ENCODE data around the gene CTNND1.
"Not testable (repeated sequence)": the region's sequence is repeated elsewhere in the genome, so short reads cannot be mapped to it uniquely, and the experiment has no call there.

Gene CTNND1, protein sequence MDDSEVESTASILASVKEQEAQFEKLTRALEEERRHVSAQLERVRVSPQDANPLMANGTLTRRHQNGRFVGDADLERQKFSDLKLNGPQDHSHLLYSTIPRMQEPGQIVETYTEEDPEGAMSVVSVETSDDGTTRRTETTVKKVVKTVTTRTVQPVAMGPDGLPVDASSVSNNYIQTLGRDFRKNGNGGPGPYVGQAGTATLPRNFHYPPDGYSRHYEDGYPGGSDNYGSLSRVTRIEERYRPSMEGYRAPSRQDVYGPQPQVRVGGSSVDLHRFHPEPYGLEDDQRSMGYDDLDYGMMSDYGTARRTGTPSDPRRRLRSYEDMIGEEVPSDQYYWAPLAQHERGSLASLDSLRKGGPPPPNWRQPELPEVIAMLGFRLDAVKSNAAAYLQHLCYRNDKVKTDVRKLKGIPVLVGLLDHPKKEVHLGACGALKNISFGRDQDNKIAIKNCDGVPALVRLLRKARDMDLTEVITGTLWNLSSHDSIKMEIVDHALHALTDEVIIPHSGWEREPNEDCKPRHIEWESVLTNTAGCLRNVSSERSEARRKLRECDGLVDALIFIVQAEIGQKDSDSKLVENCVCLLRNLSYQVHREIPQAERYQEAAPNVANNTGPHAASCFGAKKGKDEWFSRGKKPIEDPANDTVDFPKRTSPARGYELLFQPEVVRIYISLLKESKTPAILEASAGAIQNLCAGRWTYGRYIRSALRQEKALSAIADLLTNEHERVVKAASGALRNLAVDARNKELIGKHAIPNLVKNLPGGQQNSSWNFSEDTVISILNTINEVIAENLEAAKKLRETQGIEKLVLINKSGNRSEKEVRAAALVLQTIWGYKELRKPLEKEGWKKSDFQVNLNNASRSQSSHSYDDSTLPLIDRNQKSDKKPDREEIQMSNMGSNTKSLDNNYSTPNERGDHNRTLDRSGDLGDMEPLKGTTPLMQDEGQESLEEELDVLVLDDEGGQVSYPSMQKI

DNA sequence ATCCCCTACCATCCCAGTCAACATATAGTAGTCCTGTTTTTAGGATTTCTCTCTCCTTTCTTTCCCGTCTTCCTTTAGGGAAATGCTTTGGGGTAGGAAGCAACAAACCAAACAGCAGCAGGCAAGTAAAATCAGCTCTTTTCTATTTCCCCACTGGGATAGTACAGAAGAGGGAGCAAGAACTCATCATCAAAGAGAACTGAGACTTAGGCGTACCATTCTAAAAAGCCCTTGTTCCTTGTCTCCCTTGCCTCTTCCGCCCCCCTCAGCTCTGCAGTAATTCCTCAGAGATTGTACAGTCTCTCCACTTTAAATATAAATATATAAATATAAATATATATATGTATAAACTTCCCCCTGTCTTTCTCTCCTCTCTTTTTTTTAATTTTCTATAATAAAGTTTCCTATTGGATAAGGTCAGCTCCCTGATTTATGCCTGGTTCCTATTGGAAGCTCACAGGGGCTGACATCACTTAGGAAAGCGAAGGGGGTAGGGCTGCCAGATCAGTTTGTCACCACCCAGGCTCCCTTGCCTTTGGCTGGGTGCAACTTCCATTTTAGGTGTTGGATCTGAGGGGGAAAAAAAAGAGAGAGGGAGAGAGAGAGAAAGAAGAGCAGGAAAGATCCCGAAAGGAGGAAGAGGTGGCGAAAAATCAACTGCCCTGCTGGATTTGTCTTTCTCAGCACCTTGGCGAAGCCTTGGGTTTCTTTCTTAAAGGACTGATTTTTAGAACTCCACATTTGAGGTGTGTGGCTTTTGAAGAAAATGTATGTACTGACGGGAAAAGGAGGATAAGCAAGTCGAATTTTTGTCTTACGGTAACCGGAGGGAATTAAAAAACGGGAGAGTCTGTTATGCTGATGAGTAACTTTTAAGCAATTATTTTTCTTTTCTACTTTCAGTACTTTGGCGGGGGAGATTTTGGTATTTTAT, at the start of gene CTNND1:
CTNND1 (plus strand) TSS at position 502 of the 934 bp plus-strand sequence. CDS start 29,677 bp downstream, outside the sequence.
- peak; percentile 98 for DNase-seq (ENCODE audit: low read depth)

DNA sequence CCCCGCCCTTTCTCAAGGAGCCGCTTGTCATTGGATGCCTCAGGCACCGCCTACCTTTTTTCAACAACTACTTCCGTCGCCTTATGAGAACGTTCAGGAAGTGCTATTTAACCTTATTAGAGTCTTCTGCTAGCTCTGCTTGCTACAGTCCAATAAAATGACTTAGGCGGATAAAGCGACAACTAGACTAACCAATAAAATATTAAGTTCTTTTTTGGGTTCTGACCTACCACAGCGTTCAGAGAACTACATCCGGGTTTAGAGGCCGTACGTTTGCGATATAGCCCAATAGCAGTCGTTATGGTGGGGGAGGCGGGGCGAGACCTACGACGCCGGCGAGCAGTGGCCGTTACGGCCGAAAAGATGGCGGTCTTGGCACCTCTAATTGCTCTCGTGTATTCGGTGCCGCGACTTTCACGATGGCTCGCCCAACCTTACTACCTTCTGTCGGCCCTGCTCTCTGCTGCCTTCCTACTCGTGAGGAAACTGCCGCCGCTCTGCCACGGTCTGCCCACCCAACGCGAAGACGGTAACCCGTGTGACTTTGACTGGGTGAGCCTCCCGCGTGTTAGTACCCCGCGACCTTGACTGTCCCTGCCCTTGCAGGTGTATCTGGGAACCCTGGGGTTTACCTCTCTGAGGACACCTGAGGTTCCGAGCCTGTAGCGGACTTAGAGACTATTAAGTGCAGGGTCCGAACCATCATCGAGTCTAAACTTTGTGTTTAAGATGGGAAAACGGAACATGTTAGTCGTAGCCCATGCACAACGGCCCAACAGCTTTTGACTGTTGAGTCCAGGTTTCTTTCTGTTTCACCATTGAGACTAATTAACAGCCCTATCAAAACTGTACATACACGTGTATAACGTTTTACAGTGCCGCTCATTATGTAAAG, 49.1 kb upstream of the CTNND1 start, which contains the start of gene TMX2:
TMX2 (plus strand) TSS at position 338 of the 895 bp plus-strand sequence; CDS start at position 364, 26 bp downstream.
- DNase-seq (ENCODE audit: low read depth) = peak; percentile 100

DNA sequence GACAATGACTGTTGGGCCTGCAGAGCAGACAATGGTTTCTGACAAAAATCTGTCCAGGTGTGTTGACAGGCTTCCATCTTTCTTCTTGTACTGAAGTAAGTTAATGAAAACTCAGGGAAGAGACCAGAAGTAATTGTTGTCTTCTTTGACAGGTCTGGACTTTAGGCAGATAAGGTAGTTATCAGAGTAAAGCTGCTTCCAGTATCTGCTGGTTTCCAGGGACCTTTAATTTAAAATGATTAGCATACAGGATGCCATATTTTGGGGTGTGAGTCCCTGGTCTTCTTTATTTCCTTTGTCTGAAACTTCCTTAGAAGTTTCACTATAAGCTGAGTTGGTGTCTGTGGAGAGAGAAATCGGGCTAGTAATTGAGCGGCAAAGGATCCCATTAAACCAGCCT, 47.8 kb upstream of the CTNND1 start:
- no peak for DNase-seq (ENCODE audit: low read depth)

DNA sequence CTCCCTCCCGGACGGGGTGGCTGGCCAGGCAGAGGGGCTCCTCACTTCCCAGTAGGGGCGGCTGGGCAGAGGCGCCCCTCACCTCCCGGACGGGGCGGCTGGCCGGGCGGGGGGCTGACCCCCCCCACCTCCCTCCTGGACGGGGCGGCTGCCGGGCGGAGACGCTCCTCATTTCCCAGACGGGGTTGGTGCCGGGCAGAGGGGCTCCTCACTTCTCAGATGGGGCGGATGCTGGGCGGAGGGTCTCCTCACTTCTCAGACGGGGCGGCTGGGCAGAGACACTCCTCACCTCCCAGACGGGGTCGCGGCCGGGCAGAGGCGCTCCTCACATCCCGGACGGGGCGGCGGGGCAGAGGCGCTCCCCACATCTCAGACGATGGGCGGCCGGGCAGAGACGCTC, 44.9 kb upstream of the CTNND1 start:
- not testable (repeated sequence) for DNase-seq (ENCODE audit: low read depth)

DNA sequence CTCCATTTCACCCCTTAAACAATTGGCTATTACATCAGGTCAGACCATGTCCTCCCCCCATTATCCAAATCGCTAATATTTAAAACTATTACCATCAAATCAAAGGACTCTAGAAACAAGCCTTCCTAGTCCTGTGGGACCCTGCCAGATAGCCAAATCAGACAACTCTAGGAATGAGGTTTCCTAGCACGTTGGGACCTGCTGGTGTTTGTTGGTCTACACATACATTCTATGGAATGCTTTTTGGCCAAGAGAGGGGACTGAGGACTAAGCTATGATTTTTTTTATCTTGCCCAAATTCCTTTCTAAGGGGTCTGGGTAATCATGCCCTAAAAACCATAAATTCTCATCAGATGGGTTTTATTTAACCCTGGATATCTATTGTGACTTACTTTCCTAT, 34.4 kb upstream of the CTNND1 start:
- no peak for DNase-seq (ENCODE audit: low read depth)

DNA sequence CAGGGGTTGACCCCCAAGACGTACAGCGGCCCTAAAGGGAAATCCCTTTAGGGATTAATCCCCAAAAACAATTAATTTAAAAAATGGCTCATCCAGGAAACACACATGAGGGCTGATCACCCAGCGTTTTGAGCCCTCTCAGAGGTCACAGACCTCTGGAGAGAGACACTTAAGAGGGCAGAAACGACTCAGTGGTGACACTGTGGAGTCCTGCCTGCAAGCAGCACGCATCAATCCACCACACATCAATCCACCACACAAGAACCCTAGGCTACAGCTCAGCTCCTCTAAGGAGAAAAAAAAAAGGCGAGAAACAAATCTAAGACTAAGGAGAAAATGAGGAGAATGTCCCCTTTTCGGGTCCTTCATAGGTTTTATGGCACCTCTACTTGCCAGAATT, 32.8 kb upstream of the CTNND1 start:
- no peak for DNase-seq (ENCODE audit: low read depth)

DNA sequence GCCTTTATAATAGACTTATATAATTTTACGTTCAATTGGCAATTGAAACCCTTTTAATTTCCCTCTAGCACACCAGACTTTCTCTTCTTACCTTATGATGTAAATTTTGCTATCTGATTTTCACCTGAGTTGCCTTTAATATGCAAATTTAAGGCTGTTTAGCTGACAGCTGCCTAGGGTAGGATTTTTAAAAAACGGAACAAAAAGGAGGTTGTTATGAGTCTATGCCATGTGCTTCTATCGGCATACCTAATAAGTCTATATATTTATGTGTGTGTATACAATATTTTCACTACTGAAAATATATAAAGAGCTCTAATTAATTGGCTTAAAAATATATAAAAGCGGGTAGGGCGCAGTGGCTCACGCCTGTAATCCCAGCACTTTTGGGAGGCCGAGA, 32.1 kb upstream of the CTNND1 start:
- DNase-seq (ENCODE audit: low read depth) = no peak

DNA sequence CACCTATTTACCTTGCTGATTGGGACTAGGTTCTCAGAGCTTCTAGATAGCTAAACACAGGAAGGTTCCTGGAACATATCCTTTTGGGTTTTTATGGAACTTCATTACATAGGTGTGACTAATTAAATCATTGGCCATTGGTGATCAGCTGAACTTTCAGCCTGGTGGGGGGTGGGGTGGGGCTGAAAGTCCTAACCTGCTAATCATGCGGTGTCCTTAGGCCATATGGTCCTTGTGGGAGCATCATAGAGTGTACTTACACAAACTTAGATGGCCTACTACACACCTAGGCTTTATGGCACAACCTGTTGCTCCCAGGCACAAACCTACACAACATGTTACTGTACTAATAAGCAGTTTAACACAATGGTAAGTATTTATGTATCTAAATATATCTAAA, 28.9 kb upstream of the CTNND1 start:
- no peak for DNase-seq (ENCODE audit: low read depth)

DNA sequence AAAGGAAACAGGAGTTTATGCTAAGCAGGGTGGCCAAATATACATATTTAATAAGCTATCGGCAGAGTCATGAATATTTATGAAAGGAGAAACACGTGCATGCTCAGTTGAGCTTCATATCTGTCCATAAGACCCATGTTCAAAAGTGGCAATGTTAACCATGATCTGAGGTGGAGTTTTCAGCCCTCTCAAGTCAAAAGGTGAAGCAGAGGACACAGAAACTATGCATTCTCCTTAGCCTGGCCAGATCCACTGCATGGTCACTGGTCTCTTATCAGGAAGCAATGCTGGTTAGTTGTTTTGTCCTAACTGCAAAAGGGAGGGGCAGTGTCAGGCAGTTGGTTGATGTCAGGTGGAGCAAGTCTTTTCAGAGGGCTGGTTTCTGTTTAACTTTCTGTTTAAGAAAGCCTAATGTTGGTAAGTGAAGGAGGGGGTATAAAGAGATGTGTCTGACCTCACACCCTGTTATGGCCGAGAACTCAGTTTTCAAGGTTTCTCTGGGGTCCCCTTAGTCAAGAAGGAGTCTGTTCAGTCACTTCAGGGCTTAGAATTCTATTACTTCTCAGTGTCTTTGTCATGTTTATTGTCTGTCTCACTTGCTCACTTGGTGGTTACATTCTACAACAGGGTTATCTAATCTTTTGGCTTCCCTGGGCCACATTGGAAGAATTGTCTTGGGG, 25.8 kb upstream of the CTNND1 start:
- DNase-seq (ENCODE audit: low read depth) = no peak

DNA sequence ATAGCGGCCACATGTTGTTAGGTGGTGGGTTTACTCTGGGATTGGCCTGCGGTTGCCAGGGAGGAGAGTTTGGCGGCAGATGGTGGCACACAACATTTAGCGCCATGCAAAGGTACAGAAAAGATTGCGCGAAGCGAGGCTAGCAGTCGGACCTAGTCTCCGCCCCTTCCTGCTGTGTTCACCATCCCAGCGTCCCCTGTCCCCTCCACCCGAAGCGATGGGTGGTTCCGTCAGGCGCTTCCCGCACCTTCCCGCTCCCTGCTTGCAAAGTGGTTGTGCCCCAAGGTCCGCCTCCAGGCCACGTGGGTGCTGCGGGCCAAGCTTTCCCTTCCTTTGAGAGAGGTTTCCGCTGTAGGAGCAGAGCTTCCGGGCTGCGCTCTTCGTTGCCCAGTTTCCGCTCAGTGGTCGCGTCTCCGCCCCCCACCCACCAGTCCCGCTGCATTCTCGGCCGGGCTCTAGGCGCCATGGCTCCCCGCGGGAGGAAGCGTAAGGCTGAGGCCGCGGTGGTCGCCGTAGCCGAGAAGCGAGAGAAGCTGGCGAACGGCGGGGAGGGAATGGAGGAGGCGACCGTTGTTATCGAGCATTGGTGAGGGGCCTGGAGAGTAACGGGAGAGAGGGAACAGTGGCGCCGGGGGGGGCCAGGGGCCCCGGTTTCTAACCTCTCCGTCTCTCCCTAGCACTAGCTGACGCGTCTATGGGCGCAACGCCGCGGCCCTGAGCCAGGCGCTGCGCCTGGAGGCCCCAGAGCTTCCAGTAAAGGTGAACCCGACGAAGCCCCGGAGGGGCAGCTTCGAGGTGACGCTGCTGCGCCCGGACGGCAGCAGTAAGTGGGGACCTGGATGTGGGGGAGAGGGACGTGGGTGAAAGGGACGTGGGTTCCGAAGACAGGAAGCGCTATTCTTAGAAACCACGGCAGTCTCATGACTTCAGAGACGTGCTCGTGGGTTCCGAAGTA, 20.2 kb upstream of the CTNND1 start, which contains the start of gene SELENOH:
SELENOH (plus strand) TSS at position 360 of the 955 bp plus-strand sequence; CDS start at position 465, 105 bp downstream.
- DNase-seq (ENCODE audit: low read depth) = peak; percentile 97

DNA sequence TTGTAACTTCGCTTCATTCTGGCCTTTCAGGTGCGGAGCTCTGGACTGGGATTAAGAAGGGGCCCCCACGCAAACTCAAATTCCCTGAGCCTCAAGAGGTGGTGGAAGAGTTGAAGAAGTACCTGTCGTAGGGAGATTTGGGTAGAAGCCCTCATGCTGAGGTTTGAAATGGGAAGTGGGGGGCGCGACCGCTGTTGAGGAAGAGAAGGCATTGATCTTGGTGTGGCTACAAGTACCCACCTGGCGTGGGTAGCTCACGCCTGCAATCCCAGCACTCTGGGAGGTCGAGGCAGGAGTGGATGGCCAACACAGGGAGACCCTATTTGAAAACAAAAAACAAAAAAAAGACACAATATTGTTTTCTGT, 19.5 kb upstream of the CTNND1 start:
- no peak for DNase-seq (ENCODE audit: low read depth)

DNA sequence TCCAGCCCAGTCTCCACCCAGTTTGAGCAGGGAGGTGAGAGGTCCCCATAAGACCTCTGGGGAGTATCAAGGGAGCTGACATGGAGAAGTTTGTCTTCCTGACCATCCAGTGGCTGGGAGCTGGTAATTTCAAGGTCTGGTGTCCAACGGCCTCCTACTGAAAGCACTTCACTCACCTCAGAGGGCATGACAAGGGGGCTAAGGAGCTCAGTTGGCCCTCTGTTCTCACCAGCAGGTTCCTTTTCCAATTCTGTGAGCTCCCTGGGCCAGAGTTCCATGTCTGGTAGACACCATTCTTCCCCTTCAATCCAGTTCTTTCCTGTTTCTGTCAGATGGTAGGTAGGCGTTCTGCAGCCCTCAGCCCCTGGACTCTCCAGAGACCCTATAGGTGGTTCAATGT, 17.2 kb upstream of the CTNND1 start:
- no peak for DNase-seq (ENCODE audit: low read depth)

DNA sequence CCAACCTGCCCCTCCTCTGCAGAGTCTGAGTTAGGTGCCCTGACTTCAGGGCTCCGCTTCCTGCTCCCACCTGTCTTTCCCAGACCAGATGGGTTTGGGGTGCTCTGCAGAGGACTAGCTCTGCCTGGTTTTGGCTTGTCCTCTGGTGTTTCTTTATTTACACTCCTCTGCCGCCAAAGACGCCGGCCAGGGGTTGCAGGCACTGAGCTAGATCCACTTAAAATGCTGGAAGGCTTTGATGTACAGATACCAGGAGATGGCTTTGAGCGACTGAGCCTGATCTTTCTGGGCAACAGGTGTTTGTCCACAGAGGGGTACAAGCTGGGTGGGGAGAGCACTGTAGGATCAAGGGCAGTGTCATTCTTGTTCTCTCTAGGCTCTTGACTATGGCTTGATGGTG, 16.4 kb upstream of the CTNND1 start:
- no peak for DNase-seq (ENCODE audit: low read depth)

DNA sequence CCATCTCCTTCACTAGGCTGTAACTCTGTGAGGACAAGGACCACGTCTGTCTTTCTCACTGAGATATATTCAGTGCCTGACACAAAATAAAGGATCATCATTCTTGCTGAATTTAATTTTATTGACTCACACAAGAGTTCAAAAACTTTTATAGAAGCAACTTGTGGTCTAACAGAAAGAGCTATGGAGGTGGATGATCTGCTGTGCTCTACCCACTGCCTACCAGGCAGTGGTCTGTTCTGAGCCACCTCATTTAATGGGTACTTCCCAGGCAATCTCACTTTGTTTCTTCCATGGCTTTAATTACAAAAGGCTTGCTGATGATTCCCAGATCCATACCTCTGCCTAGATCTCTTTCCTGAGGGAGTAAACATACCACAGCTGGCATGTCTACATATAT, 14.7 kb upstream of the CTNND1 start:
- no peak for DNase-seq (ENCODE audit: low read depth)

DNA sequence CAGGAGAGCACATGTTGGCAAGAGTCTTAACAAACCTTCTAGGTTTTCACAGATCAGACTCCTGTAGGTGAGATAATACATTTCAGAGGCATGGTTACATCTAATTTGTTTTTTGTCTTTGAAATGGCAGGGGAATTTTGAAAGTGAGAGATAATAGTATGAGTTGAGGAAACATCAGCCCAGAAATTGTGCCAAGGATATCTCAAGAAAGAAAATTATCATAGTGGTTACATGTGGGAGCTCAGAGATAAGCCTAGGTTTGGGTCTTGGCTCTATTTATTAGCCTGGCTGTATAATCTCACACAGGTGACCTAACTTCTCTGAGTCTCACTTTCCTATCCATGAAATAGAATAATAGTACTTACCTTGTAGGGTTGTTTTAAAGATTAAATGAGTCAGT, 10.4 kb upstream of the CTNND1 start:
- no peak for DNase-seq (ENCODE audit: low read depth)

DNA sequence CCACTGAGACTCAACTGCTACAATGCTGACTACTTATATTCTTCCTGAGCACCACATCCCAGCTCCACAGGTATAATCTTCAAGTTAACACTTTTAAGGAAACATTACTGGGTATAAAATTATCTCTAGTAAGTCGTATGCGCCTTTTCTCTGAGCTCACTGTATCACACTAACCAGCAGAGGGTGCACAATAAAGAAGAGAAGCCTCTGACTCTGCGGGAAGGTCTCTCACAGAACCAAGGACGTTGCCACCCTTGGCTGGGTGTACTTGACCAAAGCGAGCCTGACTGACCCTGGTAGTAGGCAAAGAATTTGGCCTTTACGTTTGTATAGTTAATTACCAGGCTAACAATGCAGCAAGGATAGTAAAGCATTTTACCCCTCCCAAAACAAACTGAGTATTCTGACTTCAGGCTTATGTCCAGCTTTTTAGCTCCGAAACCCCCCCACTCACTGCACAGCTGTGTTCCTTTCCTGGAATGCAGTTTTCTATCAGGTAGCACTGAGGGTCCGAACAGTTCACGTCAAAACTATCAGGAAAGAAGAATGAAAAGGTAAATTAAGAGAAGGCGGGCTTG, 9.8 kb upstream of the CTNND1 start, which contains the start of gene BTBD18:
BTBD18 (minus strand) TSS at position 144 of the 578 bp plus-strand sequence. CDS start 631 bp downstream, outside the sequence.
- peak; percentile 57 for DNase-seq (ENCODE audit: low read depth)

DNA sequence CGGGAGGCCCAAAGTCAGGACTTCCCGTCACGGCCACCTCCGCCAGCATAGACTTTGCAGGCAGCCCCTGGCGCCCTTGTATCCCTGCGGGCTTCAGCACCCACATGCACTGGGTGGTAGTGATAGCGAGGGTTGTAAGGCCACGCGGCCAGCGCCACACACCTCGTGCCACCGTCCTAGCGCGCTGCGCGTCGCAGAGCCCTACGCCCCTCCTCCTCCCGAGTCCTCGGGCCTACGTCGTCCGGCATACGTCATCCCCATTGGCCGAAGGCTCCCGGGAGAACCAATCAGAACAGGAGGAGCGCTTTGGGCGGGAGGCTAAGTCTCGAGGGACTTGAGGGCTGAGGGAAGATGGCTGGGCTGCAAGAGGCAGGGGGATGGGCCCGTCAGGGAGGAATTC, 8.6 kb upstream of the CTNND1 start:
- DNase-seq (ENCODE audit: low read depth) = no peak

DNA sequence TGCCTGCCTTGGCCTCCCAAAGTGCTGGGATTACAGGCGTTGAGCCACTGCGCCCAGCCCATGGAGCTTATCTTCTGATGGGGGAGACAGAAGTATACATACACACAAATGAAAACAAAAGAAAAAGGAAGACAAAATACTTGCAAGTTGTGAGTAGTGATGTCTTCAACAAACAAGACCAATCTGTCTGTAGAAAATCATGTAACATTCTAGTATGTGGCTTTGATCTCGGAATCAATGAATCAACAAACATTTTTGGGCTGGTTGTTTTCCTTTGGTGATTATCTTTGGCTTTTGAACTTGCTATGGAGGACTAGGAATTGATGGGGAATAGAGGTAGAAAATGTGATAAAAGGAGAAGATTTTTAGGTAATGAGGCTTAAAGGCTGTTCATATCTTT, 3.4 kb upstream of the CTNND1 start:
- no peak for DNase-seq (ENCODE audit: low read depth)

All from EH (cell line).